K562 (cell line): ENCODE data around the gene LRRC3B. TPM values are rescaled to one million over a fixed set of nuclear protein-coding genes. Genes with fewer than 3 reads are reported as not detected.

Experiments
- ATAC-seq: fragments of 200-7000 bp; cut with Tn5 transposase; 3 replicates; pipeline ENCODE4 v1.9.1; 2020; ENCODE audit warnings: moderate library complexity
- BruUV-seq: library from RNA; stranded (reverse); fragments of 400-500 nt; replicated peaks from 2 replicates; lab custom pipeline; 2021; lab: Mats Ljungman, UMichigan
- CTCF ChIA-PET: fragments of 300-600 bp; formaldehyde crosslinking; extraction: SDS; loops from one replicate; lab custom pipeline; 2021; ENCODE audit warnings: low intra/inter-chr PET ratio; lab: Yijun Ruan, JAX
- POLR2A ChIA-PET: fragments of 300-600, 350-650 bp; sonication (Branson Sonifier 250); formaldehyde crosslinking; extraction: SDS; loops from one replicate; lab custom pipeline; 2021; ENCODE audit warnings: antibody characterized with exemption, inconsistent platforms; lab: Yijun Ruan, JAX
- DNase-seq, 4 experiments: peaks; one replicate each; pipeline versions ENCODE4 v3.0.0 to v3.0.0-alpha.2; 2011 to 2018; ENCODE audit warnings: low spot score in 3 of 4, mixed read lengths in 3 of 4; ENCODE audit errors: extremely low read depth in 1 of 4
- FAIRE-seq: peaks from 2 replicates; lab custom pipeline; 2011; peaks lifted over from hg19 to GRCh38; lab: Jason Lieb, UNC
- H2AFZ ChIP-seq: 2 replicates; pipeline ENCODE4 v1.6.0; 2011; ENCODE audit warnings: low read depth, low read length, control low read depth, inconsistent platforms
- H3K27ac ChIP-seq: fragments of 200-600 bp; 3 replicates; pipeline ENCODE4 v1.8.0; 2011; ENCODE audit warnings: low read depth, mild to moderate bottlenecking, control low read depth, inconsistent platforms, low read length, moderate library complexity, mixed read lengths; ENCODE audit errors: extremely low read depth
- H3K27me3 ChIP-seq, 2 experiments: fragments of 300-600 bp in 1 of 2; 2 replicates in 1 of 2; 3 replicates in 1 of 2; pipeline versions ENCODE4 v1.6.0 to v1.8.0; 2011; ENCODE audit warnings: inconsistent platforms in 2 of 2, low read length in 2 of 2, mild to moderate bottlenecking in 1 of 2, mixed read lengths in 1 of 2, moderate library complexity in 1 of 2; ENCODE audit not compliant: control insufficient read depth in 2 of 2, insufficient read depth in 2 of 2
- H3K36me3 ChIP-seq: fragments of 300-600 bp; 3 replicates; pipeline ENCODE4 v1.8.0; 2011; ENCODE audit warnings: mild to moderate bottlenecking, low read length, inconsistent platforms; ENCODE audit not compliant: control insufficient read depth, insufficient read depth
- H3K4me1 ChIP-seq, 2 experiments: fragments of 200-600 bp in 1 of 2; replicated peaks in 1 of 2; 2 replicates in 1 of 2; 3 replicates in 1 of 2; pipeline versions ENCODE4 v1.5.1 to v1.8.0; 2011; ENCODE audit warnings: inconsistent platforms in 2 of 2, low read length in 2 of 2, mild to moderate bottlenecking in 1 of 2, mixed read lengths in 1 of 2, moderate library complexity in 1 of 2; ENCODE audit not compliant: control insufficient read depth in 2 of 2, insufficient read depth in 2 of 2
- H3K4me2 ChIP-seq: 2 replicates; pipeline ENCODE4 v1.6.1; 2011; ENCODE audit warnings: low read length, control low read depth, inconsistent platforms, mixed read lengths; ENCODE audit not compliant: insufficient read depth
- H3K4me3 ChIP-seq: fragments of 200-600 bp; sonication (generic), shearing (Covaris generic); 2 replicates; pipeline ENCODE4 v1.5.1; 2016; ENCODE audit warnings: control low read depth, inconsistent platforms
- H3K79me2 ChIP-seq: fragments of 200-600 bp; 3 replicates; pipeline ENCODE4 v1.8.0; 2011; ENCODE audit warnings: low read length, inconsistent platforms; ENCODE audit not compliant: control insufficient read depth, insufficient read depth
- H3K9ac ChIP-seq, 2 experiments: 2 replicates each; pipeline versions ENCODE4 v1.6.0 to v1.6.1; 2011; ENCODE audit warnings: low read depth in 2 of 2, low read length in 2 of 2, control low read depth in 1 of 2, inconsistent platforms in 1 of 2, mild to moderate bottlenecking in 1 of 2, mixed read lengths in 1 of 2; ENCODE audit not compliant: insufficient read depth in 1 of 2
- H3K9me1 ChIP-seq: one replicate; pipeline ENCODE4 v1.6.0; 2011; ENCODE audit warnings: inconsistent platforms, mild to moderate bottlenecking, low read length, moderate library complexity; ENCODE audit not compliant: control insufficient read depth, insufficient read depth
- H3K9me3 ChIP-seq: replicated peaks from 2 replicates; pipeline ENCODE4 v1.5.1; 2011; ENCODE audit warnings: low read depth, low read length, inconsistent platforms; ENCODE audit not compliant: control insufficient read depth, insufficient read depth
- H4K20me1 ChIP-seq: replicated peaks from 2 replicates; pipeline ENCODE4 v1.6.1; 2011; ENCODE audit warnings: low read length, inconsistent platforms, mixed read lengths; ENCODE audit not compliant: control insufficient read depth, insufficient read depth
- ELF2 ChIP-seq: fragments of 250-450 bp; sonication (Bioruptor Pico); IDR thresholded peaks from 2 replicates; pipeline ENCODE4 v1.5.0; 2021; ENCODE audit warnings: mild to moderate bottlenecking
- ELF4 ChIP-seq: fragments of 450-650 bp; formaldehyde crosslinking; IDR thresholded peaks from 2 replicates; pipeline ENCODE4 v1.4.0; 2022; ENCODE audit warnings: missing genetic modification characterization
- NELFE ChIP-seq: IDR thresholded peaks from 2 replicates; pipeline ENCODE4 v1.6.1; 2011; ENCODE audit warnings: mild to moderate bottlenecking; ENCODE audit not compliant: insufficient read depth, insufficient read length
- RB1 ChIP-seq: fragments of 450-650 bp; IDR thresholded peaks from 2 replicates; pipeline ENCODE4 v1.6.1; 2017; ENCODE audit warnings: low read depth, mild to moderate bottlenecking
- ZNF785 ChIP-seq: fragments of 250-450 bp; sonication (Bioruptor Pico); IDR thresholded peaks from 2 replicates; pipeline ENCODE4 v1.4.0; 2020; ENCODE audit warnings: mild to moderate bottlenecking
- WGBS: fragments of 100-300 bp; shearing (Covaris generic); methylation state at CpG from one replicate; pipeline ENCODE4 v1.1.6; 2016; ENCODE audit warnings: low coverage, mixed read lengths; ENCODE audit not compliant: insufficient coverage; ENCODE audit errors: missing lambda C conversion rate; 5-methylcytosine and 5-hydroxymethylcytosine counted together
- in situ Hi-C: fragments of 300-500 bp; cut with MboI; formaldehyde crosslinking; loops from 4 replicates; pipeline ENCODE4 v1.15.0; 2018; ENCODE audit warnings: inconsistent platforms, mixed read lengths
- intact Hi-C: fragments of 100-400 bp; cut with micrococcal nuclease; formaldehyde crosslinking; loops from 2 replicates; pipeline ENCODE4 v1.14.2; 2022
- polyA plus RNA-seq, 8 experiments: library from polyadenylated mRNA; depleted of rRNA in 4 of 8; stranded (reverse) in 5 of 8; unstranded in 3 of 8; fragments of >200 nt; fragmentation: Nextera tagmentation in 2 of 8; fragmentation: Illumina TruSeq in 1 of 8; extraction: Ambion mirVana in 2 of 8; extraction: Trizol in 1 of 8; gene quantifications; 2 replicates each; pipeline versions ENCODE4 v1.2.1 to v1.2.3, GENCODE V29; 2011 to 2014; ENCODE audit warnings: inconsistent platforms in 1 of 8, missing spikeins in 1 of 8
- total RNA-seq, 7 experiments: library from RNA; depleted of rRNA in 6 of 7; stranded (reverse); fragments of >200 nt in 6 of 7; fragmentation: Illumina TruSeq in 2 of 7; extraction: Trizol in 2 of 7; gene quantifications; 2 replicates each; pipeline versions ENCODE4 v1.2.1 to v1.2.3, GENCODE V29; 2011 to 2021; ENCODE audit warnings: low replicate concordance in 1 of 7
- TF ChIP-seq, protein P1 (sequence below): IDR thresholded peaks from 2 replicates; pipeline ENCODE4 v1.6.1; 2014; ENCODE audit warnings: antibody characterized with exemption

LRRC3B gene
- total and polyA plus RNA-seq, 9 of the 15 experiments (the other 6 are each of a cell fraction or from before 2014, with no cell fraction given): under 0.01 to 0.33 TPM; not detected in 7

DNA sequence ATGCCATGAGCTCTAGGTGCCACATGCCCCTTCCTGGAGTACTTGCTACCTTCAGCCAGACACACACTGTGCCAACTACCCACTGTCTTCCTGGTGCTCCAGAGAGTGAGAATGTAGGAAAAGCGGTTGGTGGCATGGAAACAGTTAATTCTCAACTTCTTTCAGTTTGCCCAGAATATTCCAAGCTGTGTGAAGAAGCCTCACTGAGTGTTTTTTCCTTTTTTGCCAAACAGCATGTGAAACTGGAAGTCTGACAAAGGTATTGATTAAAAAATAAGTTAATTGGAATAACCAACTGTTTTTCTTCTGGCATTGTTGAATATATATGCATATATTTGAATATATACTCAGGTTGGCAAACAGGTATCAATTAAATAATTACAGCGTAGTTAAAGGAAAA lies 52.8 kb downstream of the LRRC3B start:
- CTCF ChIA-PET: no interaction called here

DNA sequence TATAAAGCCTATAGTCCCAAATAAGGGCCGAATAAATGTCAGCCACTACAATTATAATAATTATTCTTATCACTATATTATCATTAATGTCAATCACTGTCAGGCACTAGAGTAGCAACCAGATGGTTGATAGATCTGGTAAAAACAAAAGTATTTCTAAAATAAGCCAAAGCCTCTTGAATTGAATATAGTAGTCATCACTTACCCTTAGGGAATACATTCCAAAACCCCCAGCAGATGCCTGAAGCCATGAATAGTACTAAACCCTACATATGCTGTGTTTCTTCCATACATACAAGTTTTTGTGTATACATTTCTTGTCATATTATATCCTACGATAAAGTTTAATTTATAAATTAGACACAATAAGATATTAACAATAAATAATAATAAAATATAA lies 59.1 kb downstream of the LRRC3B start:
- in situ Hi-C loops (no loop called here), intact Hi-C loops (no loop called here)
- no peaks in the 10 kb centered on the region for H3K36me3 ChIP-seq
- no peaks in the 10 kb centered on the region for H3K9me1 ChIP-seq
- DNase-seq (no peak), ATAC-seq (no peak), FAIRE-seq (no peak)
- no peaks in the 10 kb centered on the region for H4K20me1 ChIP-seq
- no peak overlapping the region for H3K4me3 ChIP-seq
- no peaks in the 10 kb centered on the region for H3K27me3 ChIP-seq
- ChIA-PET CTCF (no interaction called here), POLR2A (no interaction called here)
- H3K79me2 ChIP-seq: no peaks in the 10 kb centered on the region
- 0% methylated on average over 2 of the region's 2 CpGs for WGBS
- no peak overlapping the region for H3K9ac ChIP-seq
- BruUV-seq: no TSS peak
- no peak overlapping the region for H3K4me2 ChIP-seq
- H3K27ac ChIP-seq: no peak overlapping the region
- no peaks in the 10 kb centered on the region for H3K9me3 ChIP-seq
- no peaks in the 10 kb centered on the region for H3K4me1 ChIP-seq
- no peak overlapping the region for H2AFZ ChIP-seq
- no peak for TF ChIP-seq ELF2 (CRISPR knock-in tag)
- no peak for TF ChIP-seq ELF4 (CRISPR knock-in tag)
- TF ChIP-seq NELFE: no peak
- TF ChIP-seq ZNF785 (CRISPR knock-in tag): no peak
- TF ChIP-seq, all 486 proteins: peak for 0

More for the DNA sequence above, 52.8 kb downstream of the LRRC3B start:
- intact Hi-C loops (no loop called here), in situ Hi-C loops (no loop called here)
- Histone ChIP-seq H4K20me1 (no peaks in the 10 kb centered on the region), H3K36me3 (no peaks in the 10 kb centered on the region), H3K4me1 (no peaks in the 10 kb centered on the region), H3K9me3 (no peaks in the 10 kb centered on the region), H2AFZ (no peak overlapping the region), H3K4me2 (no peak overlapping the region), H3K79me2 (no peaks in the 10 kb centered on the region), H3K27ac (no peak overlapping the region), H3K9ac (no peak overlapping the region), H3K4me3 (no peak overlapping the region), H3K9me1 (no peaks in the 10 kb centered on the region), H3K27me3 (no peaks in the 10 kb centered on the region)
- TF ChIP-seq RB1: no peak
- TF ChIP-seq, protein P1, sequence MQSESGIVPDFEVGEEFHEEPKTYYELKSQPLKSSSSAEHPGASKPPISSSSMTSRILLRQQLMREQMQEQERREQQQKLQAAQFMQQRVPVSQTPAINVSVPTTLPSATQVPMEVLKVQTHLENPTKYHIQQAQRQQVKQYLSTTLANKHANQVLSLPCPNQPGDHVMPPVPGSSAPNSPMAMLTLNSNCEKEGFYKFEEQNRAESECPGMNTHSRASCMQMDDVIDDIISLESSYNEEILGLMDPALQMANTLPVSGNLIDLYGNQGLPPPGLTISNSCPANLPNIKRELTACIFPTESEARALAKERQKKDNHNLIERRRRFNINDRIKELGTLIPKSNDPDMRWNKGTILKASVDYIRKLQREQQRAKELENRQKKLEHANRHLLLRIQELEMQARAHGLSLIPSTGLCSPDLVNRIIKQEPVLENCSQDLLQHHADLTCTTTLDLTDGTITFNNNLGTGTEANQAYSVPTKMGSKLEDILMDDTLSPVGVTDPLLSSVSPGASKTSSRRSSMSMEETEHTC: no peak
- POLR2A ChIA-PET: no interaction called here
- DNase-seq: no peak
- 6% methylated on average over 2 of the region's 2 CpGs for WGBS
- ATAC-seq: no peak
- BruUV-seq: no TSS peak
- no peak for FAIRE-seq
